Osteocyte (in vitro differentiated cells): ENCODE measurements around the gene UGT1A7. TPM values are rescaled to one million over a fixed set of nuclear protein-coding genes. Genes with fewer than 3 reads are reported as not detected.

Source experiments
- DNase-seq: peaks from one replicate; pipeline ENCODE4 v3.0.0; 2021; ENCODE audit warnings: mixed read lengths; ENCODE audit not compliant: unreplicated experiment; ENCODE audit errors: extremely low spot score
- H3K27ac Mint-ChIP-seq: one replicate; pipeline ENCODE4 v1.8.0; 2021; ENCODE audit warnings: mild to moderate bottlenecking, mixed read lengths; ENCODE audit not compliant: unreplicated experiment
- H3K27me3 Mint-ChIP-seq: one replicate; pipeline ENCODE4 v1.8.0; 2021; ENCODE audit warnings: mixed read lengths; ENCODE audit not compliant: unreplicated experiment
- H3K36me3 Mint-ChIP-seq: one replicate; pipeline ENCODE4 v1.8.0; 2021; ENCODE audit warnings: mixed read lengths; ENCODE audit not compliant: unreplicated experiment
- H3K4me1 Mint-ChIP-seq: one replicate; pipeline ENCODE4 v1.8.0; 2021; ENCODE audit warnings: mixed read lengths; ENCODE audit not compliant: unreplicated experiment
- H3K4me3 Mint-ChIP-seq: one replicate; pipeline ENCODE4 v1.8.0; 2021; ENCODE audit warnings: mild to moderate bottlenecking, moderate library complexity, mixed read lengths; ENCODE audit not compliant: unreplicated experiment
- H3K9me3 Mint-ChIP-seq: one replicate; pipeline ENCODE4 v1.8.0; 2021; ENCODE audit warnings: mixed read lengths; ENCODE audit not compliant: unreplicated experiment
- total RNA-seq: library from RNA; stranded (reverse); gene quantifications from 2 replicates; pipeline ENCODE4 v1.2.1, GENCODE V29; 2021
- TF ChIP-seq, protein P1 (sequence below): fragments of 200-600 bp; sonication (generic); IDR thresholded peaks from 2 replicates; pipeline ENCODE4 v1.5.0; 2021; ENCODE audit warnings: antibody characterized with exemption, mild to moderate bottlenecking, moderate library complexity

The UGT1A7 gene
- total RNA-seq, 1 donor from 2014 or later: not detected

DNA sequence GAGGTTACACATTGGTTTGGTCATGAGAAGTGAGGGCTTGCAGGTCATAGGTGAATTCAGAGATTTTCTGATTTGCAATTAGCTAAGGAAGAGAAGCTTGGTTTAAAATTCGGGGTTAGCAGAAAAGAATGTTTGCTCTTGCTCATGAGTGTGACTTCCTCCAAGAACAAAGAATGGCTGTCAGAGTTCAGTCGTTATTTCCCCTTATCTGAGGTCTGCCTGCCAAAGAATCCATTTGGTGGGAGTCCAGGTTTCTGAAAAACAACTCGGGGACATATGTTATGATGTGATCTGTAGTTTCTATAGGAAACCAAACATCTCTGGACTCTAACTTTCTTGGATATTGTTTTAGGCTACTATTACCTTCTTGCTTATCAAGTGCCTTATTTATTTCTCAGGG is 7.8 kb downstream of the UGT1A7 start:
- no peaks in the 10 kb centered on the region for H3K36me3 Mint-ChIP-seq
- no peaks in the 10 kb centered on the region for H3K4me1 Mint-ChIP-seq
- H3K9me3 Mint-ChIP-seq: peaks cover 4% of the 10 kb centered on the region
- TF ChIP-seq, protein P1, sequence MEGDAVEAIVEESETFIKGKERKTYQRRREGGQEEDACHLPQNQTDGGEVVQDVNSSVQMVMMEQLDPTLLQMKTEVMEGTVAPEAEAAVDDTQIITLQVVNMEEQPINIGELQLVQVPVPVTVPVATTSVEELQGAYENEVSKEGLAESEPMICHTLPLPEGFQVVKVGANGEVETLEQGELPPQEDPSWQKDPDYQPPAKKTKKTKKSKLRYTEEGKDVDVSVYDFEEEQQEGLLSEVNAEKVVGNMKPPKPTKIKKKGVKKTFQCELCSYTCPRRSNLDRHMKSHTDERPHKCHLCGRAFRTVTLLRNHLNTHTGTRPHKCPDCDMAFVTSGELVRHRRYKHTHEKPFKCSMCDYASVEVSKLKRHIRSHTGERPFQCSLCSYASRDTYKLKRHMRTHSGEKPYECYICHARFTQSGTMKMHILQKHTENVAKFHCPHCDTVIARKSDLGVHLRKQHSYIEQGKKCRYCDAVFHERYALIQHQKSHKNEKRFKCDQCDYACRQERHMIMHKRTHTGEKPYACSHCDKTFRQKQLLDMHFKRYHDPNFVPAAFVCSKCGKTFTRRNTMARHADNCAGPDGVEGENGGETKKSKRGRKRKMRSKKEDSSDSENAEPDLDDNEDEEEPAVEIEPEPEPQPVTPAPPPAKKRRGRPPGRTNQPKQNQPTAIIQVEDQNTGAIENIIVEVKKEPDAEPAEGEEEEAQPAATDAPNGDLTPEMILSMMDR: no peak
- no peak overlapping the region for H3K4me3 Mint-ChIP-seq
- no peak for DNase-seq
- H3K27me3 Mint-ChIP-seq: peaks cover 10% of the 10 kb centered on the region
- H3K27ac Mint-ChIP-seq: no peak overlapping the region

DNA sequence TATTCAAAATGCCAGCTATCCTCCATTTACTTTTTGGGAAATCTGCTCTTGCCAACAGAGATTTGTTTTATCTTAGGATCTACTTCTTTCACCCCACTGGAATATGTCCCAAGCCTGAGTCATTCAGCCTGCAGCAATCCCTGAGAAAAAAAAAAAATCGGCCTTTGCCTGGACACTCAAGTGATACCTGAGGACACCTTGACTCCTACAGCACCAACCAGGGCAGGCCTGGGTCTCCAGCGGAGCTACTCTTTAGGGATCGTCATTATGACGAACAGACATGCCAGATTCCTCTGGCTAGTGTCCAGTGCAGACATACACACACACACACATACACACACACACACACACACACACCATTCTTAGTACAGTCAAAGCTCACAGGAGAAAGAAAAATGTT is 8.7 kb downstream of the UGT1A7 start:
- Mint-ChIP-seq H3K4me3 (no peak overlapping the region), H3K9me3 (peaks cover 4% of the 10 kb centered on the region), H3K27ac (no peak overlapping the region), H3K27me3 (peaks cover 10% of the 10 kb centered on the region), H3K36me3 (no peaks in the 10 kb centered on the region), H3K4me1 (no peaks in the 10 kb centered on the region)
- TF ChIP-seq, protein P1: no peak
- no peak for DNase-seq

DNA sequence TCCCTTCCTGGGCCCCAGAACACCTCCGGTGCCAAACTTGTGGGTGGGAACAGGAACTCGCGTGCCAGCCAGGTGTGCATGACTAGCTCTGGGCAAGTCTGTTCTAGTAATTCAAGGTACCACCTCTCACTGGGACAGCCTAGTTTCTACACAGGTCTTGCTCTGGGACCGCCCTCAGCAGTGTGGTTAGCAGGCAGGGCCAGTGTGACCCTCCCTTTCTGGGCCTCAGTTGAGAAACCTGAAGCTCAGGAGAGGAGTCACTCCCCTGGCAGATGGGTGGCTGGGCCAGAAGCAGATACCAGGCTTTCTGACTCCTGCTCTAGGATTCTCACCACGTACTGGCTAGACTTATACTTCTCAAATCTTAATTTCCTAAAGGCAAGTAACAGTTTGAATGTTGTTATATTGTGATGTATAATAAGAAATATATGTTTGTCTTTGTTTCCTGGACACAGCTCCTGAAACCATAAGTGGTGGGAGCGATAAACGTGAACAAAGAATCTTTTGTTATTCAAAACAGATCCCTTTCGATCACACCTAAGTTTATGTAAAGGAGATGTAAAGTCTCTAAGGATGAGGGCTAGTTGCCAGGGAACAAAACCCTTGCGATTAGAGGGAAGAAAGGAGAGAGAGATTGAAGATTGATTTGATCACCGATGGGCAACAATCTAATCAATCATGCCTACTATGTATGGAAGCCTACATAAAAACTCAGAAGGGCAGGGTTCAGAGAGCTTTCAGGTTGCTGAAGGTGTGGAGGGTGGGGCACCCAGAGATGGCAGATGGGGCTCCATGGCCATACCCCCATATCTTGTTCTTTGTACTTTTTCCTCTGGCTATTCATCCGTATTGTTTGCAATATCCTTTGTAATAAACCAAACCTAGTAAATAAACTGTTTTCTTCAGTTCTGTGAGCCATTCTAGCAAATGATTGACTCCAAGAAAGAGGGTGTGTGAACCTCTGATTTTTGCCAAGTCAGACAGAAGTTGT is 10.0 kb downstream of the UGT1A7 start:
- TF ChIP-seq, protein P1: no peak
- peaks cover 7% of the 10 kb centered on the region for H3K27me3 Mint-ChIP-seq

DNA sequence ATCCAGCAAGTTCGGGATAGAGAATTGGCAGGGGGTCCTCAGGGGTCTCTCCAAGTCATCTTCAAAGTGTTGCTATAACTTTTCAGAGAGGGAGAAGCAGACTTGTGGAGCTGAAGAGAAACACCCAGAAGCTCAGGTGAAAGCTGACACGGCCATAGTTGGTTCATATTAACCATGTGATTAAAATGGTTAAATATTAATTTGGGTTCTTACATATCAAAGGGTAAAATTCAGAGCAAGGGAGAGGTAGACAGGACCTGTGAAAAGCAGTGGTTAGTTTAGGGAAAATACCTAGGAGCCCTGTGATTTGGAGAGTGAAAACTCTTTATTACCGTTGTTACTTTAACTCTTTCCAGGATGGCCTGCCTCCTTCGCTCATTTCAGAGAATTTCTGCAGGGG is 10.9 kb downstream of the UGT1A7 start, which contains the start of gene UGT1A6:
Gene UGT1A6 (plus strand): TSS at position 243 of the 400 bp plus-strand sequence. CDS start 115 bp downstream, at position 358.
- Mint-ChIP-seq H3K36me3 (no peaks in the 10 kb centered on the region), H3K9me3 (peaks cover 4% of the 10 kb centered on the region), H3K27ac (no peak within 1 kb of the TSS), H3K27me3 (peaks cover 11% of the 10 kb centered on the region), H3K4me1 (no peaks in the 10 kb centered on the region), H3K4me3 (no peak within 1 kb of the TSS)
- no peak for DNase-seq
- TF ChIP-seq, protein P1: no peak

More for the DNA sequence above, 10.0 kb downstream of the UGT1A7 start:
- peaks cover 4% of the 10 kb centered on the region for H3K9me3 Mint-ChIP-seq
- no peaks in the 10 kb centered on the region for H3K36me3 Mint-ChIP-seq
- no peaks in the 10 kb centered on the region for H3K4me1 Mint-ChIP-seq
- H3K4me3 Mint-ChIP-seq: no peak overlapping the region
- H3K27ac Mint-ChIP-seq: no peak overlapping the region
- DNase-seq: no peak

DNA sequence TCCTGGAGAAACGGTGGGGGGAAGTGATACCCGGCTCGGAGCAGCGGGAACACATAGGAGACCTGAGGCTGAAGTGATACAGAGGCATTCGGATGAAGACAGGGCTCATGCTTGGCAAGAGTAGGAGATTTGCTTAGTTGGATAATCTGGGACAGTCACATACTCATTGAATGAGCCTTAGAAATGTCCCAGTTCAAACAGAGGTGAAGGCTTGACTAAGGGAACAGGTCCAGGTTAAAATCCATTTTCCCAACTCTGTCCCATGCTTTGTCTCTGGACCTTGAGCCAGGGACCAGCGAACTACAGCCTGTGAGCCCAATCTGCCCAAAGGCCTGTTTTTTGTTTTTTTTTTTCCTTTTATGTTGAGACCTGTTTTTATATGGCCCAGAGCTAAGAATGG is 12.3 kb downstream of the UGT1A7 start:
- H3K36me3 Mint-ChIP-seq: no peaks in the 10 kb centered on the region
- H3K4me1 Mint-ChIP-seq: no peaks in the 10 kb centered on the region
- no peak for DNase-seq
- TF ChIP-seq, protein P1: no peak
- H3K27ac Mint-ChIP-seq: no peak overlapping the region
- no peak overlapping the region for H3K4me3 Mint-ChIP-seq
- H3K27me3 Mint-ChIP-seq: peaks cover 6% of the 10 kb centered on the region
- H3K9me3 Mint-ChIP-seq: no peaks in the 10 kb centered on the region
